ENCODE measurements around the gene NAA80. TPM values are rescaled to one million over a fixed set of nuclear protein-coding genes. Genes with fewer than 3 reads are reported as not detected.

Gene NAA80
- total and polyA plus RNA-seq, 2 of the 8 experiments (the other 6 are each of a cell fraction or from before 2014, with no cell fraction given), result 11.3 to 16.7 TPM

- TF ChIP-seq CTBP2 (IDR thresholded peaks at IDR 0.05; ENCODE audit: borderline replicate concordance, insufficient read depth, insufficient read length, low read length) (no peak), POLR2A (IDR thresholded peaks at IDR 0.05; ENCODE audit: control extremely low read depth in 1 of 2, low read depth in 2 of 2, low read length in 2 of 2) (peak in 1 of 2 experiments; percentile 16; a peak in 1 of 3 replicates), EP300 (IDR thresholded peaks at IDR 0.05; ENCODE audit: borderline replicate concordance in 1 of 2, low read depth in 2 of 2, low read length in 2 of 2) (no peak), TAF1 (IDR thresholded peaks at IDR 0.05; ENCODE audit: low read depth, low read length) (no peak; the same call in 1 of the 2 replicates)
Measured at GRCh38 chr3:50322115-50322385, 22.8 kb upstream of the NAA80 start (continued).

Measured in H1 (cell line).